Measurements from ENCODE around the gene ALG6.

The ALG6 gene

DNA sequence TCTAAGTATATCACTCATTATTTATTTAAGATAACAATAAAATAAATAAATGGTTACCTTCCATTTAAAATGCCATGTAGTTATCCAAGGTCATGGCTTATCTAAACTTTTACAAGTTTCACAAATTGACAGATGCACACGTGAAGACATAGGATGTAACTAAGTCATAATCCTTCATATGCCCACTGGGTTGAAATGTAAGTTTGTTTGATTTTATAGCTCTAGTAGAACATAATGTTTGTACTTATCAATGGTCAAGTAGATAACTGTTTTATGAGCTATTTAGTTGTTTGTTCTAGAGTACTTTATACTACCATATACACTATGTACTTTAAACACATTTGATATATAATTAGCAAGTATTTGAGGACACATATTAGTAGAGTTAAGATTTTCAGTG lies 112.6 kb downstream of the ALG6 start:
- H3K9me3 ChIP-seq, result no peaks in the 10 kb centered on the region
- H3K27ac ChIP-seq, result no peak overlapping the region
- TF ChIP-seq CTCF (IDR thresholded peaks at IDR 0.05), result no peak
- peaks cover 0 to 9% of the 10 kb centered on the region in 2 experiments for H3K4me1 ChIP-seq (ENCODE audit: control insufficient read depth in 1 of 2, insufficient read depth in 1 of 2, low read depth in 1 of 2, low read length in 1 of 2)
- H3K36me3 ChIP-seq, result no peaks in the 10 kb centered on the region
- no peak overlapping the region for H3K4me3 ChIP-seq (ENCODE audit: low read depth in 1 of 2, low read length in 1 of 2)
- H3K27me3 ChIP-seq, result no peaks in the 10 kb centered on the region

DNA sequence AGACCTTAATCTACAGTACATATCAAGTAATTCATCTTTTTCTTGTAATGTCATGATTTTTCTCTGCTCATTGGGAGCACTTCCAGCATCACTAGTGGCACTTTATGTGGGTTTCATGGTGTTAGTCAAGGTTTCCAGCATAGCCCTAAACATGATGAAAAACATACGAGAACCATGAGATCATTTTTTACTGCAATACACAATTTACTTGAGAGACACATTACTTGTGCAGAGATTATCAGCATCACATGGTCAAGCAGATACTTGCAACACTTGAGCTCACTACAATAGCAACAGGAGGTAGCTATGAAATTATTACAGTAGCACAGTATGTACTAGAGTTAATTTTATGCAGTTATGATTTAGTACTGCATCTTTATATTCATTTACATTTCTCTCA lies 119.2 kb downstream of the ALG6 start:
- H3K36me3 ChIP-seq, result no peaks in the 10 kb centered on the region
- H3K27me3 ChIP-seq, result no peaks in the 10 kb centered on the region
- no peak overlapping the region for H3K27ac ChIP-seq
- no peaks in the 10 kb centered on the region for H3K9me3 ChIP-seq
- no peak for TF ChIP-seq CTCF (IDR thresholded peaks at IDR 0.05)
- H3K4me3 ChIP-seq (ENCODE audit: low read depth in 1 of 2, low read length in 1 of 2), result no peak overlapping the region
- H3K4me1 ChIP-seq (ENCODE audit: control insufficient read depth in 1 of 2, insufficient read depth in 1 of 2, low read depth in 1 of 2, low read length in 1 of 2), result peaks cover 0 to under 1% of the 10 kb centered on the region in 2 experiments

- no peak overlapping the region for H3K27ac ChIP-seq
These were observed 120.1 kb downstream of the ALG6 start for GRCh38 chr1:63487336-63488065.

More at GRCh38 chr1:63487336-63488065, 120.1 kb downstream of the ALG6 start:
- TF ChIP-seq CTCF (IDR thresholded peaks at IDR 0.05), result no peak
- Histone ChIP-seq H3K4me1 (ENCODE audit: control insufficient read depth in 1 of 2, insufficient read depth in 1 of 2, low read depth in 1 of 2, low read length in 1 of 2) (no peaks in the 10 kb centered on the region), H3K4me3 (ENCODE audit: low read depth in 1 of 2, low read length in 1 of 2) (no peak overlapping the region), H3K27me3 (no peaks in the 10 kb centered on the region), H3K9me3 (no peaks in the 10 kb centered on the region), H3K36me3 (no peaks in the 10 kb centered on the region)

Data from neutrophil (primary cell).